ENCODE data around the gene DNAH12.
"Not testable (repeated sequence)": the region's sequence is repeated elsewhere in the genome, so short reads cannot be mapped to it uniquely, and the experiment has no call there.

The DNAH12 gene

DNA sequence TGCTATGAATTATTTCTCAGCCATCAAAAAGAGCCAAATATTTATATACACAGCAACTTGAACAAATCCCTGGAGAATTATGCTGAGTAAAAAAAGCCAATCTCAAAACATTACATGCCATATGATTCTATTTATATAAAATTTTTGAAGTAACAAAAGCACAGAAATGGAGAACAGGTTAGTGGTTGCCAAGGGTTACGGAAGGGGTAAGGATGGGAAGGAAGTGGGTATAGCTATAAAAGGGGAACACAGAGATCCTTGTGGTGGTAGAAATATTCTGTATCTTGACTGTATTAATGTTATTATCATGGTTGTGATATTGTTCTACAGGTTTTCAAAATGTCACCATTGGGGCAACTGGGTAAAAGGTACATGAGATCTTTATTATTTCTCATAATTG, 189.4 kb downstream of the DNAH12 start:
- TF ChIP-seq, protein P1, sequence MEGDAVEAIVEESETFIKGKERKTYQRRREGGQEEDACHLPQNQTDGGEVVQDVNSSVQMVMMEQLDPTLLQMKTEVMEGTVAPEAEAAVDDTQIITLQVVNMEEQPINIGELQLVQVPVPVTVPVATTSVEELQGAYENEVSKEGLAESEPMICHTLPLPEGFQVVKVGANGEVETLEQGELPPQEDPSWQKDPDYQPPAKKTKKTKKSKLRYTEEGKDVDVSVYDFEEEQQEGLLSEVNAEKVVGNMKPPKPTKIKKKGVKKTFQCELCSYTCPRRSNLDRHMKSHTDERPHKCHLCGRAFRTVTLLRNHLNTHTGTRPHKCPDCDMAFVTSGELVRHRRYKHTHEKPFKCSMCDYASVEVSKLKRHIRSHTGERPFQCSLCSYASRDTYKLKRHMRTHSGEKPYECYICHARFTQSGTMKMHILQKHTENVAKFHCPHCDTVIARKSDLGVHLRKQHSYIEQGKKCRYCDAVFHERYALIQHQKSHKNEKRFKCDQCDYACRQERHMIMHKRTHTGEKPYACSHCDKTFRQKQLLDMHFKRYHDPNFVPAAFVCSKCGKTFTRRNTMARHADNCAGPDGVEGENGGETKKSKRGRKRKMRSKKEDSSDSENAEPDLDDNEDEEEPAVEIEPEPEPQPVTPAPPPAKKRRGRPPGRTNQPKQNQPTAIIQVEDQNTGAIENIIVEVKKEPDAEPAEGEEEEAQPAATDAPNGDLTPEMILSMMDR (IDR thresholded peaks at IDR 0.05; ENCODE audit: borderline replicate concordance, insufficient read depth, low read depth, low read length): no peak
- no peak overlapping the region for H3K4me3 ChIP-seq (ENCODE audit: low read depth, low read length)

GRCh38 chr3:57350271-57350670, 193.9 kb downstream of the DNAH12 start:
- TF ChIP-seq, protein P1 (IDR thresholded peaks at IDR 0.05; ENCODE audit: borderline replicate concordance, insufficient read depth, low read depth, low read length): no peak
- H3K4me3 ChIP-seq (ENCODE audit: low read depth, low read length): no peak overlapping the region

GRCh38 chr3:57339071-57339642, 205.0 kb downstream of the DNAH12 start:
- H3K4me3 ChIP-seq (ENCODE audit: low read depth, low read length): not testable (repeated sequence)

DNA sequence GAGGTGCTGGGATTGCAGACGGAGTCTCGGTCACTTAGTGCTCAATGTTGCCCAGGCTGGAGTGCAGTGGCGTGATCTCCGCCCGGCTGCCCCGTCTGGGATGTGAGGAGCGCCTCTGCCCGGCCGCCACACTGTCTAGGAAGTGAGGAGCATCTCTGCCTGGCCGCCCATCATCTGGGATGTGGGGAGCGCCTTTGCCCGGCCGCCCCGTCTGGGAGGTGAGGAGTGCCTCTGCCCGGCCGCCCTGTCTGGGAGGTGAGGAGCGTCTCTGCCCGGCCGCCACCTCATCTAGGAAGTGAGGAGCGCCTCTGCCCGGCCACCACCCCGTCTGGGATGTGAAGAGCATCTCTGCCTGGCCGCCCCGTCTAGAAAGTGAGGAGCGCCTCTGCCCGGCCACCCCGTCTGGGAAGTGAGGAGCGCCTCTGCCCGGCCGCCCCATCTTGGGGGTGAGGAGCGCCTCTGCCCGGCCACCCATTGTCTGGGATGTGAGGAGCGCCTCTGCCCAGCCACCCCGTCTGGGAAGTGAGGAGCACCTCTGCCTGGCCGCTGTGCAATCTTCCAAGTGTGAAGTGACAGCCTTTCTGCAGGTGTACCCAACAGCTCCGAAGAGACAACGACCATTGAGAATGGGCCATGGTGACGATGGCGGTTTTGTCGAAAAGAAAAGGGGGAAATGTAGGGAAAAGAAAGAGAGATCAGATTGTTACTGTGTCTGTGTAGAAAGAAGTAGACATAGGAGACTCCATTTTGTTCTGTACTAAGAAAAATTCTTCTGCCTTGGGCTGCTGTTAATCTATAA, 205.7 kb downstream of the DNAH12 start:
- not testable (repeated sequence) for H3K4me3 ChIP-seq (ENCODE audit: low read depth, low read length)

GRCh38 chr3:57335283-57335938, 208.7 kb downstream of the DNAH12 start:
- H3K4me3 ChIP-seq (ENCODE audit: low read depth, low read length): no peak overlapping the region
- TF ChIP-seq, protein P1 (IDR thresholded peaks at IDR 0.05; ENCODE audit: borderline replicate concordance, insufficient read depth, low read depth, low read length): no peak

GRCh38 chr3:57331078-57331610, 213.0 kb downstream of the DNAH12 start:
- TF ChIP-seq, protein P1 (IDR thresholded peaks at IDR 0.05; ENCODE audit: borderline replicate concordance, insufficient read depth, low read depth, low read length): no peak
- H3K4me3 ChIP-seq (ENCODE audit: low read depth, low read length): no peak overlapping the region

DNA sequence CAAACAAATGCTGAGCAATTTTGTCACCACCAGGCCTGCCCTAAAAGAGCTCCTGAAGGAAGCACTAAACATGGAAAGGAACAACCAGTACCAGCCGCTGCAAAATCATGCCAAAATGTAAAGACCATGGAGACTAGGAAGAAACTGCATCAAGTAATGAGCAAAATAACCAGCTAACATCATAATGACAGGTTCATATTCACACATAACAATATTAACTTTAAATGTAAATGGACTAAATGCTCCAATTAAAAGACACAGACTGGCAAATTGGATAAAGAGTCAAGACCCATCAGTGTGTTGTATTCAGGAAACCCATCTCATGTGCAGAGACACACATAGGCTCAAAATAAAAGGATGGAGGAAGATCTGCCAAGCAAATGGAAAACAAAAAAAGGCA, 217.6 kb downstream of the DNAH12 start:
- H3K4me3 ChIP-seq (ENCODE audit: low read depth, low read length): not testable (repeated sequence)

DNA sequence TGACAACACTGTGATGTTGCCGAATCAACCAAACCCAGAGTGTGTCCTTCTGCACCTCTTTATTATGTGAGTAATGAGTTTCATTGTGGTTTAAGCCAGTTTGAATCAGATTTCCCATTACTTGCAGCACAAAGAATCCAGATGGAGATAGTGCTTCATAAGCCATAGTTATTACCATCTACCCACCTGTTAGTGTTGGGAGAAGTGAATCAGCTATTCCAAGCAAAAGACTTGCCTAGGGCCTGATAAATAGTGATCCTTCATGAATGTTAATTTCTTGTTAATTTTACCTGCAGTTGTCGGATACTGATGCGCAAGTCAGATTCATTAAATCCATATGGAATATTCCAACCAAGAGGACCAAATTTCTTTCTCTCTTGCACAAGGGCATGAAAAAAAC, 229.9 kb downstream of the DNAH12 start:
- H3K4me3 ChIP-seq (ENCODE audit: low read depth, low read length): no peak overlapping the region
- TF ChIP-seq, protein P1 (IDR thresholded peaks at IDR 0.05; ENCODE audit: borderline replicate concordance, insufficient read depth, low read depth, low read length): no peak

All from GM12875 (cell line).